Common myeloid progenitor, CD34-positive (primary cell): ENCODE measurements around the gene PRKACB.
A peak's percentile ranks its signal among the peaks of the same experiment; 100 is the strongest.

Experiments
- CTCF ChIA-PET: fragments of 350-600 bp; sonication (Branson Sonifier 250); formaldehyde crosslinking; loops from one replicate; lab custom pipeline; 2021; ENCODE audit warnings: antibody characterized with exemption; lab: Charles Lee
- POLR2A ChIA-PET: fragments of 350-600 bp; sonication (Branson Sonifier 250); formaldehyde crosslinking; loops from one replicate; lab custom pipeline; 2021; ENCODE audit warnings: antibody characterized with exemption; lab: Charles Lee
- DNase-seq, 3 donors: peaks; one replicate each; pipeline versions ENCODE4 v3.0.0 to v3.0.0-alpha.2; 2013
- H3K27ac ChIP-seq, 2 experiments: 1 replicate in 1 of 2; 2 replicates in 1 of 2; pipeline ENCODE4 v1.7.0; 2013; ENCODE audit warnings: inconsistent platforms in 2 of 2, low read length in 2 of 2, mild to moderate bottlenecking in 2 of 2, low read depth in 1 of 2, moderate library complexity in 1 of 2; ENCODE audit not compliant: severe bottlenecking in 2 of 2, insufficient read depth in 1 of 2, poor library complexity in 1 of 2
- H3K27me3 ChIP-seq, 5 experiments: replicated peaks in 2 of 5; 1 replicate in 3 of 5; 2 replicates in 2 of 5; pipeline versions ENCODE4 v1.6.1 to v1.7.0; 2013; ENCODE audit warnings: low read length in 4 of 5, mild to moderate bottlenecking in 2 of 5, moderate library complexity in 2 of 5, inconsistent platforms in 1 of 5; ENCODE audit not compliant: insufficient read depth in 5 of 5, control insufficient read depth in 4 of 5
- H3K36me3 ChIP-seq, 4 experiments: 1 replicate in 2 of 4; 2 replicates in 2 of 4; pipeline versions ENCODE4 v1.6.1 to v1.7.0; 2013; ENCODE audit warnings: low read length in 3 of 4, control low read depth in 1 of 4, mild to moderate bottlenecking in 1 of 4; ENCODE audit not compliant: control insufficient read depth in 4 of 4, insufficient read depth in 4 of 4
- H3K4me1 ChIP-seq, 4 experiments: 1 replicate in 3 of 4; 2 replicates in 1 of 4; pipeline versions ENCODE4 v1.6.1 to v1.7.1; 2013; ENCODE audit warnings: low read length in 3 of 4, mild to moderate bottlenecking in 3 of 4, control low read depth in 1 of 4, inconsistent platforms in 1 of 4, moderate library complexity in 1 of 4; ENCODE audit not compliant: control insufficient read depth in 4 of 4, insufficient read depth in 4 of 4; ENCODE audit errors: control extremely low read depth in 1 of 4
- H3K4me3 ChIP-seq, 7 experiments: 1 replicate in 4 of 7; 2 replicates in 3 of 7; pipeline versions ENCODE4 v1.5.1 to v1.7.0; 2013; ENCODE audit warnings: mild to moderate bottlenecking in 7 of 7, low read length in 6 of 7, moderate library complexity in 6 of 7, inconsistent platforms in 2 of 7, low read depth in 2 of 7, control low read depth in 1 of 7; ENCODE audit not compliant: insufficient read depth in 4 of 7, control insufficient read depth in 1 of 7; ENCODE audit errors: extremely low read depth in 1 of 7
- H3K9me3 ChIP-seq, 5 experiments: 1 replicate in 4 of 5; 2 replicates in 1 of 5; pipeline versions ENCODE4 v1.6.1 to v1.7.1; 2013; ENCODE audit warnings: low read length in 4 of 5, mild to moderate bottlenecking in 2 of 5, inconsistent platforms in 1 of 5, low read depth in 1 of 5, moderate library complexity in 1 of 5; ENCODE audit not compliant: control insufficient read depth in 4 of 5, insufficient read depth in 2 of 5; ENCODE audit errors: control extremely low read depth in 1 of 5
- WGBS: methylation state at CpG from one replicate; pipeline ENCODE4 v1.1.5; 2013; ENCODE audit not compliant: insufficient coverage; 5-methylcytosine and 5-hydroxymethylcytosine counted together

PRKACB gene

GRCh38 chr1:84152649-84153056, 8.6 kb downstream of the PRKACB start:
- Histone ChIP-seq H3K9me3 (no peaks in the 10 kb centered on the region), H3K36me3 (peaks cover 3 to 14% (median 10%) of the 10 kb centered on the region in 4 experiments), H3K27ac (no peak overlapping the region), H3K4me1 (peaks cover 19 to 56% (median 22%) of the 10 kb centered on the region in 4 experiments), H3K27me3 (no peaks in the 10 kb centered on the region), H3K4me3 (peak overlapping the region in 1 of 7 experiments; percentile 7)
- ChIA-PET POLR2A (no interaction called here), CTCF (interaction anchor here (0.9 to 2.9 kb wide), 6 partner anchors 9 to 281 kb away, joined by 3 to 15 read pairs (median 3); partner anchors contain the start of gene PRKACB)
- peak in 1 of 3 donors; percentile 21 for DNase-seq
- no CpG with 5 or more reads among the region's 3 CpGs for WGBS

- H3K9me3 ChIP-seq = peaks cover 0 to 3% (median 0%) of the 10 kb centered on the region in 5 experiments
- POLR2A ChIA-PET = no interaction called here
- WGBS = 93% methylated on average over 2 of the region's 3 CpGs
- H3K27ac ChIP-seq = no peak overlapping the region
- no peak overlapping the region for H3K4me3 ChIP-seq
- H3K27me3 ChIP-seq = no peaks in the 10 kb centered on the region
- no peak for DNase-seq
- H3K4me1 ChIP-seq = peaks cover 6 to 37% (median 16%) of the 10 kb centered on the region in 4 experiments
- H3K36me3 ChIP-seq = peaks cover 5 to 32% (median 14%) of the 10 kb centered on the region in 4 experiments
- CTCF ChIA-PET = interaction anchor here (0.8 to 1.2 kb wide), 3 partner anchors 9 to 27 kb away, joined by 3 to 4 read pairs (median 4); no protein-coding TSS in a partner anchor
Measured at GRCh38 chr1:84155517-84155916, 11.4 kb downstream of the PRKACB start.

GRCh38 chr1:84156210-84156621, 12.1 kb downstream of the PRKACB start:
- peak overlapping the region in 1 of 2 experiments; percentile 51 for H3K27ac ChIP-seq
- CTCF ChIA-PET = interaction anchor here (0.8 to 1.2 kb wide), 3 partner anchors 8 to 26 kb away, joined by 3 to 4 read pairs (median 4); no protein-coding TSS in a partner anchor
- H3K4me1 ChIP-seq = peaks cover 6 to 35% (median 16%) of the 10 kb centered on the region in 4 experiments
- peak overlapping the region in 1 of 7 experiments; percentile 31 for H3K4me3 ChIP-seq
- peaks cover 0 to 3% (median 0%) of the 10 kb centered on the region in 5 experiments for H3K9me3 ChIP-seq
- WGBS = 0% methylated on average over 1 of the region's 2 CpGs
- POLR2A ChIA-PET = no interaction called here
- DNase-seq = peak; percentile 56 to 92 (median 87)
- H3K36me3 ChIP-seq = peaks cover 5 to 30% (median 12%) of the 10 kb centered on the region in 4 experiments
- H3K27me3 ChIP-seq = no peaks in the 10 kb centered on the region

GRCh38 chr1:84159533-84160240, 15.6 kb downstream of the PRKACB start:
- Histone ChIP-seq H3K4me1 (peaks cover 8 to 27% (median 12%) of the 10 kb centered on the region in 4 experiments), H3K27me3 (no peaks in the 10 kb centered on the region), H3K9me3 (peaks cover 0 to 11% (median 0%) of the 10 kb centered on the region in 5 experiments), H3K27ac (no peak overlapping the region), H3K36me3 (peaks cover 3 to 32% (median 11%) of the 10 kb centered on the region in 4 experiments), H3K4me3 (no peak overlapping the region)
- peak in 2 of 3 donors; percentile 55 to 68 for DNase-seq
- ChIA-PET CTCF (no interaction called here), POLR2A (no interaction called here)
- no CpG with 5 or more reads among the region's 5 CpGs for WGBS

- no CpG with 5 or more reads among the region's 2 CpGs for WGBS
- H3K27ac ChIP-seq = no peak overlapping the region
Measured at GRCh38 chr1:84162295-84162694, 18.2 kb downstream of the PRKACB start.

GRCh38 chr1:84163123-84163931, 19.3 kb downstream of the PRKACB start:
- no peak for DNase-seq
- POLR2A ChIA-PET = interaction anchor here (0.9 to 1.3 kb wide), 2 partner anchors 9 to 18 kb away, joined by 3 read pairs; no protein-coding TSS in a partner anchor
- Histone ChIP-seq H3K9me3 (peaks cover 0 to 11% (median 0%) of the 10 kb centered on the region in 5 experiments), H3K4me3 (no peak overlapping the region), H3K27me3 (no peaks in the 10 kb centered on the region), H3K4me1 (peaks cover 3 to 34% (median 18%) of the 10 kb centered on the region in 4 experiments), H3K36me3 (peaks cover 2 to 25% (median 6%) of the 10 kb centered on the region in 4 experiments), H3K27ac (no peak overlapping the region)
- 95% methylated on average over 3 of the region's 7 CpGs for WGBS
- CTCF ChIA-PET = interaction anchor here (0.9 to 2.3 kb wide), 5 partner anchors 10 to 271 kb away, joined by 4 to 15 read pairs (median 4); partner anchors contain the start of gene PRKACB

More at GRCh38 chr1:84162295-84162694, 18.2 kb downstream of the PRKACB start:
- POLR2A ChIA-PET = interaction anchor here (0.9 to 1.3 kb wide), 2 partner anchors 8 to 19 kb away, joined by 3 read pairs; no protein-coding TSS in a partner anchor
- DNase-seq = no peak
- Histone ChIP-seq H3K4me1 (peaks cover 3 to 30% (median 18%) of the 10 kb centered on the region in 4 experiments), H3K4me3 (no peak overlapping the region), H3K36me3 (peaks cover 0 to 32% (median 11%) of the 10 kb centered on the region in 4 experiments), H3K27me3 (no peaks in the 10 kb centered on the region), H3K9me3 (peaks cover 0 to 11% (median 0%) of the 10 kb centered on the region in 5 experiments)
- CTCF ChIA-PET = interaction anchor here (0.9 to 1.4 kb wide), 3 partner anchors 14 to 272 kb away, joined by 3 to 5 read pairs (median 4); partner anchors contain the start of gene PRKACB
